Esophagus muscularis mucosa (tissue), 4 donors: Measurements from ENCODE around the gene PRKAG2. TPM values are rescaled to one million over a fixed set of nuclear protein-coding genes. Genes with fewer than 3 reads are reported as not detected.

Experiments
- DNase-seq: peaks from one replicate; pipeline ENCODE4 v3.0.0-alpha.2; 2017; ENCODE audit errors: extremely low spot score
- H3K27ac ChIP-seq, 4 donors: fragments of 200-600 bp; sonication (generic); replicated peaks in 1 of 4; 1 replicate in 3 of 4; 2 replicates in 1 of 4; pipeline ENCODE4 v1.5.1; 2016 to 2019; ENCODE audit warnings: mild to moderate bottlenecking in 1 of 4
- H3K27me3 ChIP-seq, 4 donors: fragments of 200-600 bp; sonication (generic); one replicate each; pipeline versions ENCODE4 v1.5.1 to v1.6.0; 2016 to 2019
- H3K36me3 ChIP-seq, 4 donors: fragments of 200-600 bp; sonication (generic); one replicate each; pipeline ENCODE4 v1.5.1; 2016 to 2019
- H3K4me1 ChIP-seq, 4 donors: fragments of 200-600 bp; sonication (generic); one replicate each; pipeline ENCODE4 v1.5.1; 2016 to 2019
- H3K4me3 ChIP-seq, 4 donors: fragments of 200-600 bp; sonication (generic); 1 replicate in 2 of 4; 2 replicates in 2 of 4; pipeline ENCODE4 v1.5.1; 2016 to 2019; ENCODE audit warnings: mild to moderate bottlenecking in 4 of 4, moderate library complexity in 1 of 4
- H3K9me3 ChIP-seq, 4 donors: fragments of 200-600 bp; sonication (generic); 1 replicate in 3 of 4; 2 replicates in 1 of 4; pipeline ENCODE4 v1.5.1; 2016 to 2019
- CTCF ChIP-seq, 3 experiments: fragments of 200-600 bp in 2 of 3; fragments of 450-650 bp in 1 of 3; sonication (generic) in 2 of 3; IDR thresholded peaks; one replicate each; pipeline ENCODE4 v1.5.1; 2017 to 2019; ENCODE audit warnings: antibody characterized with exemption in 3 of 3, mild to moderate bottlenecking in 2 of 3, moderate library complexity in 1 of 3
- EP300 ChIP-seq: sonication (generic); formaldehyde crosslinking; IDR thresholded peaks from one replicate; pipeline ENCODE4 v1.6.1; 2017; ENCODE audit warnings: antibody characterized with exemption
- POLR2A ChIP-seq: fragments of 450-650 bp; IDR thresholded peaks from one replicate; pipeline ENCODE4 v1.6.1; 2017; ENCODE audit warnings: antibody characterized with exemption, moderate library complexity, mild to moderate bottlenecking, low read depth
- POLR2AphosphoS5 ChIP-seq, 2 donors: sonication (generic); formaldehyde crosslinking; IDR thresholded peaks; one replicate each; pipeline ENCODE4 v1.6.1; 2017; ENCODE audit warnings: antibody characterized with exemption in 2 of 2
- WGBS: methylation state at CpG from one replicate; pipeline ENCODE4 v1.1.5; 2018; 5-methylcytosine and 5-hydroxymethylcytosine counted together
- intact Hi-C: fragments of 100-400 bp; cut with DNase I; formaldehyde crosslinking; loops from one replicate; pipeline ENCODE4 v1.15.1; 2023
- total RNA-seq, 4 donors: library from RNA; depleted of rRNA; stranded (reverse); fragments of >200 nt; gene quantifications; one replicate each; pipeline versions ENCODE4 v1.1.0 to v1.2.1, GENCODE V29; 2016

Gene PRKAG2
- total RNA-seq, 4 donors from 2014 or later: 51.3 to 97.2 (median 77.5) TPM

- Histone ChIP-seq H3K4me1 (peaks cover 10 to 19% (median 15%) of the 10 kb centered on the region in 4 donors), H3K4me3 (no peak overlapping the region), H3K27me3 (no peaks in the 10 kb centered on the region), H3K36me3 (no peaks in the 10 kb centered on the region), H3K9me3 (peaks cover 0 to 7% (median 7%) of the 10 kb centered on the region in 4 donors), H3K27ac (no peak overlapping the region)
- TF ChIP-seq POLR2AphosphoS5 (IDR thresholded peaks at IDR 0.05) (no peak), POLR2A (no peak), CTCF (IDR thresholded peaks at IDR 0.05) (no peak), EP300 (no peak)
- 89% methylated on average over 7 of the region's 7 CpGs for WGBS
- DNase-seq: no peak
- intact Hi-C loops: no loop called here
These were observed 214.6 kb downstream of the PRKAG2 start for GRCh38 chr7:151662251-151662826.

GRCh38 chr7:151661587-151661986 lies 215.3 kb downstream of the PRKAG2 start:
- TF ChIP-seq EP300: no peak
- no peak for TF ChIP-seq POLR2A
- no peak for TF ChIP-seq CTCF (IDR thresholded peaks at IDR 0.05)
- no peak for TF ChIP-seq POLR2AphosphoS5 (IDR thresholded peaks at IDR 0.05)
- H3K9me3 ChIP-seq: peaks cover 0 to 3% (median 3%) of the 10 kb centered on the region in 4 donors
- intact Hi-C loops: no loop called here
- no peaks in the 10 kb centered on the region for H3K27me3 ChIP-seq
- peaks cover 11 to 19% (median 15%) of the 10 kb centered on the region in 4 donors for H3K4me1 ChIP-seq
- H3K27ac ChIP-seq: no peak overlapping the region
- H3K4me3 ChIP-seq: no peak overlapping the region
- 95% methylated on average over 9 of the region's 9 CpGs for WGBS
- no peaks in the 10 kb centered on the region for H3K36me3 ChIP-seq
- DNase-seq: no peak

GRCh38 chr7:151660141-151660540 lies 216.8 kb downstream of the PRKAG2 start:
- WGBS: 88% methylated on average over 5 of the region's 5 CpGs
- peaks cover 3 to 10% (median 6%) of the 10 kb centered on the region in 4 donors for H3K4me1 ChIP-seq
- H3K4me3 ChIP-seq: no peak overlapping the region
- TF ChIP-seq CTCF (IDR thresholded peaks at IDR 0.05) (no peak), POLR2AphosphoS5 (IDR thresholded peaks at IDR 0.05) (no peak), POLR2A (no peak), EP300 (no peak)
- no peaks in the 10 kb centered on the region for H3K27me3 ChIP-seq
- H3K9me3 ChIP-seq: no peaks in the 10 kb centered on the region
- H3K27ac ChIP-seq: no peak overlapping the region
- intact Hi-C loops: no loop called here
- no peak for DNase-seq
- H3K36me3 ChIP-seq: no peaks in the 10 kb centered on the region

- no peak for DNase-seq
- TF ChIP-seq POLR2AphosphoS5 (IDR thresholded peaks at IDR 0.05) (no peak), CTCF (IDR thresholded peaks at IDR 0.05) (no peak), EP300 (no peak), POLR2A (no peak)
- intact Hi-C loops: no loop called here
- WGBS: 88% methylated on average over 4 of the region's 4 CpGs
- H3K9me3 ChIP-seq: no peaks in the 10 kb centered on the region
- H3K36me3 ChIP-seq: no peaks in the 10 kb centered on the region
- H3K27me3 ChIP-seq: no peaks in the 10 kb centered on the region
- H3K4me1 ChIP-seq: peaks cover 0 to 3% (median 0%) of the 10 kb centered on the region in 4 donors
- no peak overlapping the region for H3K4me3 ChIP-seq
- no peak overlapping the region for H3K27ac ChIP-seq
These were observed 217.7 kb downstream of the PRKAG2 start for GRCh38 chr7:151659219-151659618.

- peaks cover 0 to 3% (median 0%) of the 10 kb centered on the region in 4 donors for H3K4me1 ChIP-seq
- DNase-seq: no peak
- 82% methylated on average over 1 of the region's 1 CpG for WGBS
- H3K36me3 ChIP-seq: no peaks in the 10 kb centered on the region
- H3K9me3 ChIP-seq: no peaks in the 10 kb centered on the region
- H3K4me3 ChIP-seq: no peak overlapping the region
- no peaks in the 10 kb centered on the region for H3K27me3 ChIP-seq
- no peak overlapping the region for H3K27ac ChIP-seq
- intact Hi-C loops: no loop called here
- TF ChIP-seq POLR2AphosphoS5 (IDR thresholded peaks at IDR 0.05) (no peak), CTCF (IDR thresholded peaks at IDR 0.05) (no peak), EP300 (no peak), POLR2A (no peak)
These were observed 218.1 kb downstream of the PRKAG2 start for GRCh38 chr7:151658778-151659177.
